Measurements from ENCODE around the gene PIM1.

PIM1 gene

GRCh38 chr6:37134036-37134395 is 35.9 kb upstream of the PIM1 start:
- peak; percentile 69 for DNase-seq (ENCODE audit: extremely low read depth, low read depth)

GRCh38 chr6:37134396-37135191 is 35.4 kb upstream of the PIM1 start:
- no peak; the same call in 1 of the 2 replicates for TF ChIP-seq CTCF (IDR thresholded peaks at IDR 0.05; ENCODE audit: low read depth, low read length)
- DNase-seq (ENCODE audit: extremely low read depth, low read depth) = peak; percentile 87

More at GRCh38 chr6:37134036-37134395, 35.9 kb upstream of the PIM1 start:
- TF ChIP-seq CTCF (IDR thresholded peaks at IDR 0.05; ENCODE audit: low read depth, low read length) = no peak

- TF ChIP-seq CTCF (IDR thresholded peaks at IDR 0.05; ENCODE audit: low read depth, low read length) = no peak
Observed at GRCh38 chr6:37135835-37136694, 33.9 kb upstream of the PIM1 start.

GRCh38 chr6:37136821-37137200 is 33.1 kb upstream of the PIM1 start:
- no peak for DNase-seq (ENCODE audit: extremely low read depth, low read depth)
- TF ChIP-seq CTCF (IDR thresholded peaks at IDR 0.05; ENCODE audit: low read depth, low read length) = no peak

More at GRCh38 chr6:37135835-37136694, 33.9 kb upstream of the PIM1 start:
- DNase-seq (ENCODE audit: extremely low read depth, low read depth) = no peak

GRCh38 chr6:37137201-37138090 is 32.5 kb upstream of the PIM1 start:
- peak; percentile 89 for DNase-seq (ENCODE audit: extremely low read depth, low read depth)
- TF ChIP-seq CTCF (IDR thresholded peaks at IDR 0.05; ENCODE audit: low read depth, low read length) = no peak

GRCh38 chr6:37138856-37139229 is 31.1 kb upstream of the PIM1 start:
- no peak for DNase-seq (ENCODE audit: extremely low read depth, low read depth)
- no peak for TF ChIP-seq CTCF (IDR thresholded peaks at IDR 0.05; ENCODE audit: low read depth, low read length)

All from AG09319 (cell line).